ENCODE measurements around the gene PET100. TPM values are rescaled to one million over a fixed set of nuclear protein-coding genes. Genes with fewer than 3 reads are reported as not detected.
A peak's percentile ranks its signal among the peaks of the same experiment; 100 is the strongest.

PET100 gene
- 109 and 123 TPM in 2 replicates for total RNA-seq

- Mint-ChIP-seq H3K4me3 (peak within 1 kb of the TSS; percentile 98), H3K4me1 (peaks cover 37% of the 10 kb centered on the region), H3K27me3 (no peaks in the 10 kb centered on the region), H3K36me3 (ENCODE audit: low read depth) (peaks cover 39% of the 10 kb centered on the region), H3K27ac (peak within 1 kb of the TSS; percentile 98), H3K9me3 (no peaks in the 10 kb centered on the region)
- TF ChIP-seq CTCF (IDR thresholded peaks at IDR 0.05): no peak
- DNase-seq (peak; percentile 88), ATAC-seq (ENCODE audit: low read depth) (peak; percentile 98)
- intact Hi-C loops (cut with micrococcal nuclease): loop anchor here (1.0 kb wide), 3 partner anchors 8 to 314 kb away; partner anchors contain the start of genes PNPLA6, STXBP2 and TIMM44
- CTCF ChIA-PET: interaction anchor here (1.0 to 1.4 kb wide), 2 partner anchors 51 to 61 kb away, joined by 3 read pairs; partner anchors contain the start of gene TRAPPC5
- POLR2A ChIA-PET: interaction anchor here (0.6 to 2.1 kb wide), 28 partner anchors 9 to 885 kb away, joined by 3 to 14 read pairs (median 4); partner anchors contain the start of genes FCER2, MAP2K7, MCOLN1 and SNAPC2
Observed at GRCh38 chr19:7629347-7630054, at the start of gene PET100, which contains the start of gene XAB2. Gene PET100, plus strand, starts transcription at chr19:7629793. Its CDS starts 41 bp downstream, at chr19:7629834. Gene XAB2, minus strand, starts transcription at chr19:7629545. Its CDS starts 18 bp downstream, at chr19:7629527.

GRCh38 chr19:7582446-7582845, 47.1 kb upstream of the PET100 start:
- POLR2A ChIA-PET: no interaction called here
- H3K4me3 Mint-ChIP-seq: no peak overlapping the region
- H3K4me1 Mint-ChIP-seq: no peaks in the 10 kb centered on the region
- H3K9me3 Mint-ChIP-seq: no peaks in the 10 kb centered on the region
- no peak for ATAC-seq (ENCODE audit: low read depth)
- no peak for DNase-seq
- H3K27ac Mint-ChIP-seq: no peak overlapping the region
- no peaks in the 10 kb centered on the region for H3K36me3 Mint-ChIP-seq (ENCODE audit: low read depth)
- TF ChIP-seq CTCF (IDR thresholded peaks at IDR 0.05): no peak
- CTCF ChIA-PET: no interaction called here
- intact Hi-C loops (cut with micrococcal nuclease): no loop called here
- peaks cover 4% of the 10 kb centered on the region for H3K27me3 Mint-ChIP-seq

- Mint-ChIP-seq H3K4me1 (no peaks in the 10 kb centered on the region), H3K36me3 (ENCODE audit: low read depth) (no peaks in the 10 kb centered on the region), H3K4me3 (no peak overlapping the region), H3K27ac (no peak overlapping the region), H3K9me3 (no peaks in the 10 kb centered on the region), H3K27me3 (peaks cover 12% of the 10 kb centered on the region)
- CTCF ChIA-PET: no interaction called here
- intact Hi-C loops (cut with micrococcal nuclease): no loop called here
- POLR2A ChIA-PET: no interaction called here
- no peak for TF ChIP-seq CTCF (IDR thresholded peaks at IDR 0.05)
- ATAC-seq (ENCODE audit: low read depth) (no peak), DNase-seq (no peak)
Observed at GRCh38 chr19:7589822-7590221, 39.8 kb upstream of the PET100 start.

GRCh38 chr19:7590256-7590655, 39.3 kb upstream of the PET100 start:
- H3K27ac Mint-ChIP-seq: no peak overlapping the region
- intact Hi-C loops (cut with micrococcal nuclease): no loop called here

More at GRCh38 chr19:7590256-7590655, 39.3 kb upstream of the PET100 start:
- DNase-seq (no peak), ATAC-seq (ENCODE audit: low read depth) (no peak)
- Mint-ChIP-seq H3K27me3 (peaks cover 17% of the 10 kb centered on the region), H3K4me3 (no peak overlapping the region), H3K36me3 (ENCODE audit: low read depth) (no peaks in the 10 kb centered on the region), H3K9me3 (no peaks in the 10 kb centered on the region), H3K4me1 (peaks cover 2% of the 10 kb centered on the region)
- CTCF ChIA-PET: no interaction called here
- TF ChIP-seq CTCF (IDR thresholded peaks at IDR 0.05): no peak
- POLR2A ChIA-PET: no interaction called here
